ENCODE results near the gene EHBP1.

Gene EHBP1

GRCh38 chr2:62662131-62662530 lies 43.4 kb upstream of the EHBP1 start:
- H3K36me3 ChIP-seq (ENCODE audit: control insufficient read depth, low read length): no peaks in the 10 kb centered on the region
- H3K4me1 ChIP-seq (ENCODE audit: control insufficient read depth, low read length): peaks cover 5% of the 10 kb centered on the region; the same call in 1 of the 2 replicates
- H3K27me3 ChIP-seq (ENCODE audit: control insufficient read depth, low read length): no peaks in the 10 kb centered on the region
- H3K4me2 ChIP-seq (ENCODE audit: low read length): no peak overlapping the region
- no peak overlapping the region for H3K27ac ChIP-seq (ENCODE audit: low read depth, low read length)
- TF ChIP-seq CTCF (IDR thresholded peaks at IDR 0.05; ENCODE audit: low read depth, low read length, poor library complexity, severe bottlenecking) (no peak), EZH2phosphoT487 (IDR thresholded peaks at IDR 0.05; ENCODE audit: borderline replicate concordance, low read length) (no peak)
- H4K20me1 ChIP-seq (ENCODE audit: control insufficient read depth, insufficient read depth, low read depth, low read length): no peaks in the 10 kb centered on the region
- H3F3A ChIP-seq (ENCODE audit: control insufficient read depth, insufficient read depth): no peaks in the 10 kb centered on the region
- no peaks in the 10 kb centered on the region for H3K9me3 ChIP-seq (ENCODE audit: control insufficient read depth, insufficient read depth, low read length)
- H3K79me2 ChIP-seq (ENCODE audit: control insufficient read depth, low read length): no peaks in the 10 kb centered on the region
- no peaks in the 10 kb centered on the region for H3K9me2 ChIP-seq (replicated peaks; ENCODE audit: control insufficient read depth, low read length)
- H3K4me3 ChIP-seq (ENCODE audit: low read length): no peak overlapping the region

DNA sequence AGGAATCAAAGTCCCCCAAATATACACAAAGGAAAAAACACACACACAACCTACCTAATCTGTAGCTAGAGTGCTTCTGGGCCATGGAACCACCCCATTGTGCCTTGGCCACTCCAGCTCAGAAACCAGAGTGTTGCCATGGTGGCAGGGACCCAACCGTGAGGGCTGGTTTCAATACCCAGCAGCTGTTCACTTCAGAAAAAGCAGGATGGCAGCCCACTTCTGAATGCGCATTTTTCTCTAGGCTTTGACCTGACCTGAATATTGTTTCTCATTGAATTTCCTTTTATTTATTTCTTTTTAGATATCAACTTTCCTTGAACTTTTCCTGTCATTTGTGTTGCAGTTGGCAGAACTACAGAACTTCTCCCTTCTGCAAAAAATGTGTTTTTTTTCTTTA lies 43.0 kb upstream of the EHBP1 start:
- no peaks in the 10 kb centered on the region for H4K20me1 ChIP-seq (ENCODE audit: control insufficient read depth, insufficient read depth, low read depth, low read length)
- no peaks in the 10 kb centered on the region for H3K36me3 ChIP-seq (ENCODE audit: control insufficient read depth, low read length)
- H3F3A ChIP-seq (ENCODE audit: control insufficient read depth, insufficient read depth): no peaks in the 10 kb centered on the region
- no peak overlapping the region for H3K27ac ChIP-seq (ENCODE audit: low read depth, low read length)
- no peaks in the 10 kb centered on the region for H3K9me2 ChIP-seq (replicated peaks; ENCODE audit: control insufficient read depth, low read length)
- H3K4me1 ChIP-seq (ENCODE audit: control insufficient read depth, low read length): peaks cover 5% of the 10 kb centered on the region; the same call in 1 of the 2 replicates
- H3K27me3 ChIP-seq (ENCODE audit: control insufficient read depth, low read length): no peaks in the 10 kb centered on the region
- H3K79me2 ChIP-seq (ENCODE audit: control insufficient read depth, low read length): no peaks in the 10 kb centered on the region
- H3K9me3 ChIP-seq (ENCODE audit: control insufficient read depth, insufficient read depth, low read length): no peaks in the 10 kb centered on the region
- no peak overlapping the region for H3K4me2 ChIP-seq (ENCODE audit: low read length)
- no peak overlapping the region for H3K4me3 ChIP-seq (ENCODE audit: low read length)
- TF ChIP-seq EZH2phosphoT487 (IDR thresholded peaks at IDR 0.05; ENCODE audit: borderline replicate concordance, low read length) (no peak), CTCF (IDR thresholded peaks at IDR 0.05; ENCODE audit: low read depth, low read length, poor library complexity, severe bottlenecking) (no peak)

DNA sequence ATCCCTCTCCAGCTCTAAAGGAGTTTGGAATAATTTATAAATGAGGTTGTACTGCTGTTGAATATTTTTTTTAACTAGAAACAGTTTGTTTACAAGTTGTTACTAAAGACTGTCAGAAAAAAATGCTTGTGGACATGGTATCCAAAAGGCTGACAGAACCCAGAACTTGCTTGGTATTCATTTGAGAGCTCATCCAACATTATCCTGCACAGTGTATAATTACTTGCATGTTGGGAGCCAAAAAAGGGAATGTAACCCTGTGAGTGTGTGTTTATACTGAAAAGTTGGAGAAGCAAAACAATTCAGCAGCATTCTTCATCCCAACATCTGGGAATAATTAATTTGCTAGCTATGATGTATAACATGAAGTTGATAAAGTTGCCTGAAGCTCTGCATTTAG lies 42.1 kb upstream of the EHBP1 start:
- TF ChIP-seq EZH2phosphoT487 (IDR thresholded peaks at IDR 0.05; ENCODE audit: borderline replicate concordance, low read length) (no peak), CTCF (IDR thresholded peaks at IDR 0.05; ENCODE audit: low read depth, low read length, poor library complexity, severe bottlenecking) (no peak)
- Histone ChIP-seq H3K9me2 (replicated peaks; ENCODE audit: control insufficient read depth, low read length) (no peaks in the 10 kb centered on the region), H3K27me3 (ENCODE audit: control insufficient read depth, low read length) (no peaks in the 10 kb centered on the region), H3K4me1 (ENCODE audit: control insufficient read depth, low read length) (peaks cover 5% of the 10 kb centered on the region; the same call in 1 of the 2 replicates), H3K4me2 (ENCODE audit: low read length) (no peak overlapping the region), H3K27ac (ENCODE audit: low read depth, low read length) (no peak overlapping the region), H3K4me3 (ENCODE audit: low read length) (no peak overlapping the region), H3K36me3 (ENCODE audit: control insufficient read depth, low read length) (no peaks in the 10 kb centered on the region), H4K20me1 (ENCODE audit: control insufficient read depth, insufficient read depth, low read depth, low read length) (no peaks in the 10 kb centered on the region), H3K9me3 (ENCODE audit: control insufficient read depth, insufficient read depth, low read length) (no peaks in the 10 kb centered on the region), H3F3A (ENCODE audit: control insufficient read depth, insufficient read depth) (no peaks in the 10 kb centered on the region), H3K79me2 (ENCODE audit: control insufficient read depth, low read length) (no peaks in the 10 kb centered on the region)
